ENCODE measurements around the gene TMEM232.

The TMEM232 gene

GRCh38 chr5:110612794-110613247, 113.7 kb downstream of the TMEM232 start:
- Mint-ChIP-seq H3K9me3 (peaks cover 4% of the 10 kb centered on the region), H3K36me3 (ENCODE audit: low read depth) (peaks cover 5% of the 10 kb centered on the region), H3K27ac (no peak overlapping the region), H3K4me3 (no peak overlapping the region), H3K27me3 (ENCODE audit: low read depth) (no peaks in the 10 kb centered on the region), H3K4me1 (no peaks in the 10 kb centered on the region)
- no peak for TF ChIP-seq CTCF (IDR thresholded peaks at IDR 0.05; ENCODE audit: unreplicated experiment in 3 of 3)

GRCh38 chr5:110611817-110612216, 114.7 kb downstream of the TMEM232 start:
- peaks cover 4% of the 10 kb centered on the region for H3K9me3 Mint-ChIP-seq
- TF ChIP-seq CTCF (IDR thresholded peaks at IDR 0.05; ENCODE audit: unreplicated experiment in 3 of 3): no peak
- H3K36me3 Mint-ChIP-seq (ENCODE audit: low read depth): peaks cover under 1% of the 10 kb centered on the region
- no peaks in the 10 kb centered on the region for H3K4me1 Mint-ChIP-seq
- no peak overlapping the region for H3K27ac Mint-ChIP-seq
- no peaks in the 10 kb centered on the region for H3K27me3 Mint-ChIP-seq (ENCODE audit: low read depth)
- no peak overlapping the region for H3K4me3 Mint-ChIP-seq

GRCh38 chr5:110594866-110595265, 131.6 kb downstream of the TMEM232 start:
- no peak overlapping the region for H3K4me3 Mint-ChIP-seq

GRCh38 chr5:110590187-110590586, 136.3 kb downstream of the TMEM232 start:
- Mint-ChIP-seq H3K36me3 (ENCODE audit: low read depth) (no peaks in the 10 kb centered on the region), H3K4me3 (no peak overlapping the region), H3K27me3 (ENCODE audit: low read depth) (no peaks in the 10 kb centered on the region), H3K4me1 (no peaks in the 10 kb centered on the region), H3K9me3 (no peaks in the 10 kb centered on the region), H3K27ac (peak overlapping the region in 1 of 3 experiments; percentile 60)
- peak in 2 of 3 experiments; percentile 36 to 48 for TF ChIP-seq CTCF (IDR thresholded peaks at IDR 0.05; ENCODE audit: unreplicated experiment in 3 of 3)

More at GRCh38 chr5:110594866-110595265, 131.6 kb downstream of the TMEM232 start:
- Mint-ChIP-seq H3K36me3 (ENCODE audit: low read depth) (no peaks in the 10 kb centered on the region), H3K9me3 (peaks cover 10% of the 10 kb centered on the region), H3K27ac (no peak overlapping the region), H3K4me1 (no peaks in the 10 kb centered on the region), H3K27me3 (ENCODE audit: low read depth) (no peaks in the 10 kb centered on the region)
- TF ChIP-seq CTCF (IDR thresholded peaks at IDR 0.05; ENCODE audit: unreplicated experiment in 3 of 3): no peak

GRCh38 chr5:110588286-110588980, 138.0 kb downstream of the TMEM232 start:
- Mint-ChIP-seq H3K27ac (no peak overlapping the region), H3K9me3 (no peaks in the 10 kb centered on the region), H3K27me3 (ENCODE audit: low read depth) (no peaks in the 10 kb centered on the region), H3K4me3 (no peak overlapping the region), H3K4me1 (no peaks in the 10 kb centered on the region), H3K36me3 (ENCODE audit: low read depth) (no peaks in the 10 kb centered on the region)
- no peak for TF ChIP-seq CTCF (IDR thresholded peaks at IDR 0.05; ENCODE audit: unreplicated experiment in 3 of 3)

GRCh38 chr5:110580625-110581024, 145.8 kb downstream of the TMEM232 start:
- peaks cover 15% of the 10 kb centered on the region for H3K9me3 Mint-ChIP-seq
- TF ChIP-seq CTCF (IDR thresholded peaks at IDR 0.05; ENCODE audit: unreplicated experiment in 3 of 3): no peak
- no peaks in the 10 kb centered on the region for H3K36me3 Mint-ChIP-seq (ENCODE audit: low read depth)
- no peaks in the 10 kb centered on the region for H3K4me1 Mint-ChIP-seq
- H3K27me3 Mint-ChIP-seq (ENCODE audit: low read depth): no peaks in the 10 kb centered on the region
- no peak overlapping the region for H3K4me3 Mint-ChIP-seq
- H3K27ac Mint-ChIP-seq: no peak overlapping the region

Measured in nephron (organoid).